Measurements from ENCODE around the gene SLC66A3.

SLC66A3 gene

GRCh38 chr2:11134349-11134748 lies 20.9 kb upstream of the SLC66A3 start:
- DNase-seq (ENCODE audit: low read depth), result no peak

- DNase-seq (ENCODE audit: low read depth), result no peak
Observed at GRCh38 chr2:11140492-11140891, 14.8 kb upstream of the SLC66A3 start.

- no peak for DNase-seq (ENCODE audit: low read depth)
Observed at GRCh38 chr2:11141319-11141718, 13.9 kb upstream of the SLC66A3 start.

- no peak for DNase-seq (ENCODE audit: low read depth)
Observed at GRCh38 chr2:11142330-11142729, 12.9 kb upstream of the SLC66A3 start.

- no peak for DNase-seq (ENCODE audit: low read depth)
Observed at GRCh38 chr2:11142987-11143386, 12.3 kb upstream of the SLC66A3 start.

- no peak for DNase-seq (ENCODE audit: low read depth)
Observed at GRCh38 chr2:11144077-11144737, 11.1 kb upstream of the SLC66A3 start.

- no peak for DNase-seq (ENCODE audit: low read depth)
Observed at GRCh38 chr2:11144738-11145079, 10.6 kb upstream of the SLC66A3 start.

- no peak for DNase-seq (ENCODE audit: low read depth)
Observed at GRCh38 chr2:11145350-11145749, 9.9 kb upstream of the SLC66A3 start.

- DNase-seq (ENCODE audit: low read depth), result no peak
Observed at GRCh38 chr2:11146076-11146475, 9.2 kb upstream of the SLC66A3 start.

GRCh38 chr2:11147263-11147662 lies 8.0 kb upstream of the SLC66A3 start:
- DNase-seq (ENCODE audit: low read depth), result no peak

- no peak for DNase-seq (ENCODE audit: low read depth)
Observed at GRCh38 chr2:11152591-11152990, 2.7 kb upstream of the SLC66A3 start.

- DNase-seq (ENCODE audit: low read depth), result no peak
Observed at GRCh38 chr2:11154016-11154922, 998 bp upstream of the SLC66A3 start.

GRCh38 chr2:11154923-11155380 lies 315 bp upstream of the SLC66A3 start:
- DNase-seq (ENCODE audit: low read depth), result peak; percentile 98

- DNase-seq (ENCODE audit: low read depth), result no peak
Observed at GRCh38 chr2:11156396-11157075, 1.3 kb downstream of the SLC66A3 start.

GRCh38 chr2:11157296-11157695 lies 2.0 kb downstream of the SLC66A3 start:
- no peak for DNase-seq (ENCODE audit: low read depth)

GRCh38 chr2:11157731-11158130 lies 2.5 kb downstream of the SLC66A3 start:
- no peak for DNase-seq (ENCODE audit: low read depth)

GRCh38 chr2:11158916-11159573 lies 3.8 kb downstream of the SLC66A3 start:
- DNase-seq (ENCODE audit: low read depth), result no peak

- no peak for DNase-seq (ENCODE audit: low read depth)
Observed at GRCh38 chr2:11159574-11160170, 4.4 kb downstream of the SLC66A3 start.

GRCh38 chr2:11160256-11160655 lies 5.0 kb downstream of the SLC66A3 start:
- no peak for DNase-seq (ENCODE audit: low read depth)

- DNase-seq (ENCODE audit: low read depth), result no peak
Observed at GRCh38 chr2:11160731-11161455, 5.6 kb downstream of the SLC66A3 start.

- no peak for DNase-seq (ENCODE audit: low read depth)
Observed at GRCh38 chr2:11161747-11162146, 6.5 kb downstream of the SLC66A3 start.

All from activated T-cell treated with anti-CD3 and anti-CD28 coated beads for 24 hours (primary cell).